GM23338 (cell line): ENCODE measurements around the gene BEND4. TPM values are rescaled to one million over a fixed set of nuclear protein-coding genes. Genes with fewer than 3 reads are reported as not detected.

Source experiments
- ATAC-seq: fragments of 200-7000 bp; cut with Tn5 transposase; 3 replicates; pipeline ENCODE4 v1.9.1; 2020
- DNase-seq: peaks from one replicate; pipeline ENCODE4 v3.0.0-alpha.2; 2015; ENCODE audit warnings: low spot score
- H2AFZ ChIP-seq: fragments of 200-600 bp; sonication (generic); 2 replicates; pipeline ENCODE4 v1.8.0; 2016; ENCODE audit warnings: antibody characterized with exemption, mild to moderate bottlenecking, moderate library complexity
- H3F3A ChIP-seq: fragments of 200-600 bp; sonication (generic); replicated peaks from 2 replicates; pipeline ENCODE4 v1.8.0; 2017; ENCODE audit warnings: antibody characterized with exemption, mixed run types, low read depth
- H3K27ac ChIP-seq: fragments of 200-600 bp; sonication (generic); 2 replicates; pipeline ENCODE4 v1.6.1; 2016; ENCODE audit warnings: low read depth
- H3K27me3 ChIP-seq: fragments of 200-600 bp; sonication (generic); 2 replicates; pipeline ENCODE4 v1.8.0; 2016; ENCODE audit warnings: mild to moderate bottlenecking, mixed run types, moderate library complexity; ENCODE audit not compliant: insufficient read depth
- H3K36me3 ChIP-seq: fragments of 200-600 bp; sonication (generic); 2 replicates; pipeline ENCODE4 v1.8.0; 2016; ENCODE audit warnings: mild to moderate bottlenecking; ENCODE audit not compliant: insufficient read depth
- H3K4me1 ChIP-seq: fragments of 200-600 bp; sonication (generic); 2 replicates; pipeline ENCODE4 v1.8.0; 2016; ENCODE audit warnings: mild to moderate bottlenecking, moderate library complexity; ENCODE audit not compliant: insufficient read depth
- H3K4me2 ChIP-seq: fragments of 200-600 bp; sonication (generic); 2 replicates; pipeline ENCODE4 v1.7.1; 2017; ENCODE audit warnings: mixed run types
- H3K4me3 ChIP-seq: fragments of 200-600 bp; sonication (generic); 2 replicates; pipeline ENCODE4 v1.6.1; 2016; ENCODE audit warnings: mixed run types
- H3K79me2 ChIP-seq: fragments of 200-600 bp; sonication (generic); replicated peaks from 2 replicates; pipeline ENCODE4 v1.8.0; 2017; ENCODE audit warnings: mild to moderate bottlenecking; ENCODE audit not compliant: insufficient read depth
- H3K9me2 ChIP-seq: fragments of 200-600 bp; sonication (generic); 2 replicates; pipeline ENCODE4 v1.8.0; 2017; ENCODE audit not compliant: insufficient read depth
- H4K20me1 ChIP-seq: fragments of 200-600 bp; sonication (generic); replicated peaks from 2 replicates; pipeline ENCODE4 v1.8.0; 2017; ENCODE audit warnings: mild to moderate bottlenecking; ENCODE audit not compliant: insufficient read depth
- H3K27ac Mint-ChIP-seq: 2 replicates; pipeline ENCODE4 v1.8.0; 2020; ENCODE audit warnings: inconsistent platforms, mild to moderate bottlenecking, moderate library complexity, mixed read lengths
- H3K27me3 Mint-ChIP-seq: 3 replicates; pipeline ENCODE4 v1.8.0; 2022; ENCODE audit warnings: low read depth, mild to moderate bottlenecking, moderate library complexity, mixed read lengths, inconsistent platforms; ENCODE audit not compliant: insufficient read depth, poor library complexity
- H3K36me3 Mint-ChIP-seq: 3 replicates; pipeline ENCODE4 v1.8.0; 2021; ENCODE audit warnings: low read depth, mild to moderate bottlenecking, inconsistent platforms, moderate library complexity, mixed read lengths
- H3K4me1 Mint-ChIP-seq: 3 replicates; pipeline ENCODE4 v1.8.0; 2020; ENCODE audit warnings: mild to moderate bottlenecking, inconsistent platforms, mixed read lengths
- H3K4me3 Mint-ChIP-seq: 3 replicates; pipeline ENCODE4 v1.8.0; 2021; ENCODE audit warnings: moderate library complexity, mild to moderate bottlenecking, inconsistent platforms, mixed read lengths
- H3K9me3 Mint-ChIP-seq: 3 replicates; pipeline ENCODE4 v1.8.0; 2020; ENCODE audit warnings: moderate library complexity, mild to moderate bottlenecking, inconsistent platforms, mixed read lengths
- CREB1 ChIP-seq: fragments of 250-450 bp; sonication (Bioruptor Pico); IDR thresholded peaks from 2 replicates; pipeline ENCODE4 v1.5.0; 2020; ENCODE audit warnings: low read depth, mild to moderate bottlenecking, moderate library complexity
- CTCF ChIP-seq, 2 experiments: fragments of 200-600 bp in 1 of 2; sonication (generic) in 1 of 2; conservative IDR thresholded peaks; 2 replicates each; pipeline versions ENCODE4 v1.5.1 to v1.6.1; 2016 to 2017; ENCODE audit warnings: antibody characterized with exemption in 2 of 2, low read depth in 2 of 2, mild to moderate bottlenecking in 2 of 2, moderate library complexity in 1 of 2
- EZH2 ChIP-seq: fragments of 200-600 bp; sonication (generic); IDR thresholded peaks from one replicate; pipeline ENCODE4 v1.8.0; 2017; ENCODE audit warnings: antibody characterized with exemption, mild to moderate bottlenecking, low read depth; ENCODE audit not compliant: unreplicated experiment
- EZH2phosphoT487 ChIP-seq: fragments of 200-600 bp; sonication (generic); IDR thresholded peaks from one replicate; pipeline ENCODE4 v1.8.1; 2018; ENCODE audit warnings: antibody characterized with exemption; ENCODE audit not compliant: unreplicated experiment
- JUNB ChIP-seq: IDR thresholded peaks from one replicate; pipeline ENCODE4 v1.6.1; 2016; ENCODE audit warnings: antibody characterized with exemption; ENCODE audit not compliant: unreplicated experiment
- NANOG ChIP-seq: IDR thresholded peaks from 2 replicates; pipeline ENCODE4 v1.6.1; 2016; ENCODE audit warnings: antibody characterized with exemption, borderline replicate concordance
- POLR2AphosphoS5 ChIP-seq: IDR thresholded peaks from 2 replicates; pipeline ENCODE4 v1.6.1; 2016; ENCODE audit warnings: antibody characterized with exemption, low read depth
- REST ChIP-seq: IDR thresholded peaks from one replicate; pipeline ENCODE4 v1.6.1; 2018; ENCODE audit warnings: antibody characterized with exemption; ENCODE audit not compliant: unreplicated experiment
- STAT1 ChIP-seq: IDR thresholded peaks from one replicate; pipeline ENCODE4 v1.6.1; 2016; ENCODE audit warnings: antibody characterized with exemption; ENCODE audit not compliant: unreplicated experiment
- ZNF114 ChIP-seq: fragments of 250-450 bp; sonication (Bioruptor Pico); IDR thresholded peaks from 2 replicates; pipeline ENCODE4 v1.5.0; 2020; ENCODE audit warnings: mild to moderate bottlenecking, moderate library complexity
- ZNF331 ChIP-seq: fragments of 250-450 bp; sonication (Bioruptor Pico); IDR thresholded peaks from 2 replicates; pipeline ENCODE4 v1.5.0; 2020; ENCODE audit warnings: low read depth, mild to moderate bottlenecking, moderate library complexity
- ZNF462 ChIP-seq: fragments of 250-450 bp; sonication (Bioruptor Pico); IDR thresholded peaks from 2 replicates; pipeline ENCODE4 v1.5.0; 2020; ENCODE audit warnings: mild to moderate bottlenecking, moderate library complexity
- polyA plus RNA-seq: library from polyadenylated mRNA; unstranded; fragments of >200 nt; fragmentation: Nextera tagmentation; extraction: Ambion mirVana; gene quantifications from 2 replicates; pipeline ENCODE4 v1.2.1, GENCODE V29; 2016
- total RNA-seq: library from RNA; depleted of rRNA; stranded (reverse); fragments of >200 nt; shearing (Covaris generic); gene quantifications from 2 replicates; pipeline ENCODE4 v1.2.3, GENCODE V29; 2014
- TF ChIP-seq, protein P1 (sequence below): IDR thresholded peaks from 2 replicates; pipeline ENCODE4 v1.6.1; 2016; ENCODE audit warnings: antibody characterized with exemption

The BEND4 gene
- total and polyA plus RNA-seq, 2 experiments from 2014 or later = 13.5 to 60.2 TPM

- H3K4me3 Mint-ChIP-seq = no peak overlapping the region
- H2AFZ ChIP-seq = no peak overlapping the region
Observed at GRCh38 chr4:42080306-42080705, 72.1 kb downstream of the BEND4 start.

More at GRCh38 chr4:42080306-42080705, 72.1 kb downstream of the BEND4 start:
- H3F3A ChIP-seq = no peaks in the 10 kb centered on the region
- H3K4me3 ChIP-seq = no peak overlapping the region
- Mint-ChIP-seq H3K36me3 (peaks cover 6% of the 10 kb centered on the region; the same call in 1 of the 3 replicates), H3K4me1 (no peaks in the 10 kb centered on the region), H3K27me3 (peaks cover 3% of the 10 kb centered on the region), H3K9me3 (no peaks in the 10 kb centered on the region), H3K27ac (no peak overlapping the region)
- DNase-seq = no peak
- no peak overlapping the region for H3K4me2 ChIP-seq
- TF ChIP-seq POLR2AphosphoS5 (no peak), REST (no peak), ZNF462 (CRISPR knock-in tag) (no peak), CREB1 (CRISPR knock-in tag) (no peak), EZH2 (no peak), STAT1 (no peak), JUNB (no peak), ZNF114 (CRISPR knock-in tag) (no peak), EZH2phosphoT487 (no peak), NANOG (no peak), CTCF (conservative IDR thresholded peaks at IDR 0.05; ENCODE audit: low read depth in 2 of 2) (no peak), ZNF331 (CRISPR knock-in tag) (no peak)
- TF ChIP-seq, protein P1, sequence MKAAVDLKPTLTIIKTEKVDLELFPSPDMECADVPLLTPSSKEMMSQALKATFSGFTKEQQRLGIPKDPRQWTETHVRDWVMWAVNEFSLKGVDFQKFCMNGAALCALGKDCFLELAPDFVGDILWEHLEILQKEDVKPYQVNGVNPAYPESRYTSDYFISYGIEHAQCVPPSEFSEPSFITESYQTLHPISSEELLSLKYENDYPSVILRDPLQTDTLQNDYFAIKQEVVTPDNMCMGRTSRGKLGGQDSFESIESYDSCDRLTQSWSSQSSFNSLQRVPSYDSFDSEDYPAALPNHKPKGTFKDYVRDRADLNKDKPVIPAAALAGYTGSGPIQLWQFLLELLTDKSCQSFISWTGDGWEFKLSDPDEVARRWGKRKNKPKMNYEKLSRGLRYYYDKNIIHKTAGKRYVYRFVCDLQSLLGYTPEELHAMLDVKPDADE = no peak
- no peaks in the 10 kb centered on the region for H3K27me3 ChIP-seq
- no peaks in the 10 kb centered on the region for H3K4me1 ChIP-seq
- no peak for ATAC-seq
- no peaks in the 10 kb centered on the region for H3K79me2 ChIP-seq
- no peaks in the 10 kb centered on the region; the same call in 1 of the 2 replicates for H3K36me3 ChIP-seq
- no peak overlapping the region for H3K27ac ChIP-seq
- no peaks in the 10 kb centered on the region for H3K9me2 ChIP-seq
- no peaks in the 10 kb centered on the region for H4K20me1 ChIP-seq
